ENCODE results near the gene MT1F.

Gene MT1F

GRCh38 chr16:56702836-56703235 lies 45.1 kb downstream of the MT1F start:
- no peak for DNase-seq

Data from activated CD4-positive, alpha-beta T cell treated with anti-CD3 and anti-CD28 coated beads for 48 hours (primary cell).